ENCODE data around the gene SLC12A1.
"Not testable (repeated sequence)": the region's sequence is repeated elsewhere in the genome, so short reads cannot be mapped to it uniquely, and the experiment has no call there.

SLC12A1 gene

DNA sequence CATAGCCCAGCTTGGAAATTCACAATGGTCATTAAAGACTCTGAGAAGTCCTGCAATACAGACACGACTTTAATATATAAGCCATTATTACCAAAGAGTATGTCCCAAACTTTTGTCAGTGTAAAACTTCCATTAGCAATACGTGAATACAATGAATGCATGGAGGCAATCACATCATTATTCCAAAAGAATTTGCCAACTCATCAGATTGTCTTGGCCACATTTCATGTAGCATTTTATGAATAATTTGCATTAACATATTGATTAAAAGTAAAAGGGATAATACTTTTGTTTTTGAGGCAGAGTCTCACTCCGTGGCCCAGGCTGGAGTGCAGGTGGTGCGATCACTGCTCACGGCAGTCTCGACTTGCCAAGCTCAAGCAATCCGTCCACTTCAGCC, 117.2 kb downstream of the SLC12A1 start:
- TF ChIP-seq EZH2phosphoT487 (IDR thresholded peaks at IDR 0.05; ENCODE audit: low read length) (no peak), CTCF (IDR thresholded peaks at IDR 0.05; ENCODE audit: low read length) (no peak), EZH2 (optimal IDR thresholded peaks at IDR 0.05; ENCODE audit: low read depth, low read length) (no peak)

DNA sequence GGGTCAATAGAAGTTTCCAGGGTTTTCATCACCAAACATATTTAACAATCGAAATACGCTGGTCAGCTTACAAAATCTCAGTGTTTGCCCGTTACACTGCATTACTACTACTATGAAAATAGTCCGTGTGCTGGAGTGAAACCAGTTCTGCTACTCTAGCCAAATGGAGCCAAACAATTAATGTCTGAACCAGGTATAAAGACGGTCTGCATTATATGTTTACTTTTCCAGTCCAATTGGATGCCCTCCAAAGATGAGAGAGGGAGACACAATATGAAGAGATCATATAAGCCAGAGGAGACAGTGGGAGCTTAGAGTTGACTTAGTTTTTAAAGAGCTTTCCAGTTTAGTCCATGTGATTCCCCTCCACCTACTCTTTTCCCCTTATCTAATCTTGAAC, 118.8 kb downstream of the SLC12A1 start:
- Histone ChIP-seq H3K27ac (ENCODE audit: low read length) (no peak overlapping the region), H3K9ac (ENCODE audit: low read length) (no peak overlapping the region), H2AFZ (ENCODE audit: low read length) (no peak overlapping the region), H3K36me3 (replicated peaks; ENCODE audit: insufficient read depth, low read length) (no peaks in the 10 kb centered on the region), H3F3A (ENCODE audit: insufficient read depth, low read length) (no peaks in the 10 kb centered on the region), H3K79me2 (ENCODE audit: low read length) (0 out of 2 replicates have a peak, but pooled peaks cover under 1% of the 10 kb centered on the region), H3K4me2 (ENCODE audit: low read depth, low read length) (no peak overlapping the region), H3K9me3 (replicated peaks; ENCODE audit: insufficient read depth, low read length) (no peaks in the 10 kb centered on the region), H3K27me3 (replicated peaks; ENCODE audit: insufficient read depth, low read length) (no peaks in the 10 kb centered on the region), H3K4me1 (ENCODE audit: low read length) (peaks cover under 1% of the 10 kb centered on the region; the same call in 1 of the 2 replicates), H4K20me1 (ENCODE audit: insufficient read depth, low read length) (no peaks in the 10 kb centered on the region), H3K9me2 (replicated peaks; ENCODE audit: insufficient read depth, low read length) (no peaks in the 10 kb centered on the region), H3K4me3 (ENCODE audit: low read length) (no peak overlapping the region)
- no peak for DNase-seq
- no peak for TF ChIP-seq EZH2phosphoT487 (IDR thresholded peaks at IDR 0.05; ENCODE audit: low read length)
- no peak for TF ChIP-seq CTCF (IDR thresholded peaks at IDR 0.05; ENCODE audit: low read length)
- no peak for TF ChIP-seq EZH2 (optimal IDR thresholded peaks at IDR 0.05; ENCODE audit: low read depth, low read length)

More for the DNA sequence above, 117.2 kb downstream of the SLC12A1 start:
- Histone ChIP-seq H3K4me3 (ENCODE audit: low read length) (no peak overlapping the region), H3K4me1 (ENCODE audit: low read length) (no peaks in the 10 kb centered on the region), H2AFZ (ENCODE audit: low read length) (no peak overlapping the region), H3K4me2 (ENCODE audit: low read depth, low read length) (no peak overlapping the region), H3K27ac (ENCODE audit: low read length) (no peak overlapping the region), H4K20me1 (ENCODE audit: insufficient read depth, low read length) (no peaks in the 10 kb centered on the region), H3K79me2 (ENCODE audit: low read length) (no peaks in the 10 kb centered on the region), H3K9me2 (replicated peaks; ENCODE audit: insufficient read depth, low read length) (no peaks in the 10 kb centered on the region), H3K36me3 (replicated peaks; ENCODE audit: insufficient read depth, low read length) (no peaks in the 10 kb centered on the region), H3K9me3 (replicated peaks; ENCODE audit: insufficient read depth, low read length) (no peaks in the 10 kb centered on the region), H3F3A (ENCODE audit: insufficient read depth, low read length) (no peaks in the 10 kb centered on the region), H3K9ac (ENCODE audit: low read length) (no peak overlapping the region), H3K27me3 (replicated peaks; ENCODE audit: insufficient read depth, low read length) (no peaks in the 10 kb centered on the region)
- no peak for DNase-seq

DNA sequence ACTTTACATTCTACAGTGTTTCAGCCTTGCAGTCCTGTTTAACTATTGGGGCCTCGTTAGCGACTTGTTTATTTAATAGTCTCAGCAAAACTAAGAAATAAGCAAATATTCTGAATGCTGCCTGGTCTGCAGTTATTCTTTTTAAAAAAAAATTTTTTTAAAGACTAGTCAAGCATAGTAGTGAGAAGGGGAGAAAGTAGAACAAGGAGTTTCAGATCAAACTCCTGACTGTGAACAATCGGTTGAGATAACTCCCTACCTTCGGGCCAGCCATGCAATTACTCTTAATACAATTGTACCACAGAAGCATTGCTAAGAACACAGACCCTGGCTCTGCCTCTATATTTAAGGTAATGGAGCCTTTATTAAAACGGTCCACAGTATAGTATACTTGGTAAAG, 119.3 kb downstream of the SLC12A1 start:
- Histone ChIP-seq H2AFZ (ENCODE audit: low read length) (no peak overlapping the region), H3K4me2 (ENCODE audit: low read depth, low read length) (no peak overlapping the region), H3K79me2 (ENCODE audit: low read length) (peaks cover 5% of the 10 kb centered on the region; the same call in 1 of the 2 replicates), H3K27ac (ENCODE audit: low read length) (no peak overlapping the region), H3F3A (ENCODE audit: insufficient read depth, low read length) (0 out of 2 replicates have a peak, but pooled peaks cover 2% of the 10 kb centered on the region), H3K36me3 (replicated peaks; ENCODE audit: insufficient read depth, low read length) (no peaks in the 10 kb centered on the region), H4K20me1 (ENCODE audit: insufficient read depth, low read length) (no peaks in the 10 kb centered on the region), H3K9ac (ENCODE audit: low read length) (no peak overlapping the region), H3K9me2 (replicated peaks; ENCODE audit: insufficient read depth, low read length) (no peaks in the 10 kb centered on the region), H3K4me3 (ENCODE audit: low read length) (no peak overlapping the region), H3K27me3 (replicated peaks; ENCODE audit: insufficient read depth, low read length) (no peaks in the 10 kb centered on the region), H3K4me1 (ENCODE audit: low read length) (peaks cover 5% of the 10 kb centered on the region; the same call in 1 of the 2 replicates), H3K9me3 (replicated peaks; ENCODE audit: insufficient read depth, low read length) (no peaks in the 10 kb centered on the region)
- TF ChIP-seq CTCF (IDR thresholded peaks at IDR 0.05; ENCODE audit: low read length) (no peak), EZH2phosphoT487 (IDR thresholded peaks at IDR 0.05; ENCODE audit: low read length) (no peak), EZH2 (optimal IDR thresholded peaks at IDR 0.05; ENCODE audit: low read depth, low read length) (no peak)
- DNase-seq, result no peak

DNA sequence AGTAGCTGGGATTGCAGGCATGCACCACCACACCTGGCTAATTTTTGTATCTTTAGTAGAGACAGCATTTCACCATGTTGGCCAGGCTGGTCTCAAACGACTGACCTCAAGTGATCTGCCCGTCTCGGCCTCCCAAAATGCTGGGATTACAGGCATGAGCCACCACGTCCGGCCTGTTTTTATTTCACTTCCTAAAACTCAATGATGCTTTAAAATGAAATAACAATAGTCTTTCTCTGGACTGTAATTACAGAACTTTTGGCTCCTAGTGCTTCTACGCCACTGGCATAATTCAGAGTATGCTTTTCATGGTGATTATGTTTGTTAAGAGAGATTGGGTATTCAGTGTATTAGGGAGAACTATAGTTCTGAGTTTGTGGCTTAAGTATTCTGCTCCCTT, 120.1 kb downstream of the SLC12A1 start:
- H3K27ac ChIP-seq (ENCODE audit: low read length); H3K4me2 ChIP-seq (ENCODE audit: low read depth, low read length); DNase-seq: not testable (repeated sequence)

More for the DNA sequence above, 120.1 kb downstream of the SLC12A1 start:
- H3K36me3 ChIP-seq (replicated peaks; ENCODE audit: insufficient read depth, low read length); H3K4me3 ChIP-seq (ENCODE audit: low read length); H3K27me3 ChIP-seq (replicated peaks; ENCODE audit: insufficient read depth, low read length); H3K9me2 ChIP-seq (replicated peaks; ENCODE audit: insufficient read depth, low read length); H3K9ac ChIP-seq (ENCODE audit: low read length); H3K4me1 ChIP-seq (ENCODE audit: low read length); H4K20me1 ChIP-seq (ENCODE audit: insufficient read depth, low read length); H3F3A ChIP-seq (ENCODE audit: insufficient read depth, low read length); H2AFZ ChIP-seq (ENCODE audit: low read length); H3K9me3 ChIP-seq (replicated peaks; ENCODE audit: insufficient read depth, low read length): not testable (repeated sequence)
- peaks cover 11% of the 10 kb centered on the region; the same call in 1 of the 2 replicates for H3K79me2 ChIP-seq (ENCODE audit: low read length)

All from MM.1S (cell line).